Esophagus muscularis mucosa (tissue), 4 donors: ENCODE data around the gene RTN3. TPM values are rescaled to one million over a fixed set of nuclear protein-coding genes. Genes with fewer than 3 reads are reported as not detected.

Source experiments
- DNase-seq: peaks from one replicate; pipeline ENCODE4 v3.0.0-alpha.2; 2017; ENCODE audit errors: extremely low spot score
- H3K27ac ChIP-seq, 4 donors: fragments of 200-600 bp; sonication (generic); replicated peaks in 1 of 4; 1 replicate in 3 of 4; 2 replicates in 1 of 4; pipeline ENCODE4 v1.5.1; 2016 to 2019; ENCODE audit warnings: mild to moderate bottlenecking in 1 of 4
- H3K27me3 ChIP-seq, 4 donors: fragments of 200-600 bp; sonication (generic); one replicate each; pipeline versions ENCODE4 v1.5.1 to v1.6.0; 2016 to 2019
- H3K36me3 ChIP-seq, 4 donors: fragments of 200-600 bp; sonication (generic); one replicate each; pipeline ENCODE4 v1.5.1; 2016 to 2019
- H3K4me1 ChIP-seq, 4 donors: fragments of 200-600 bp; sonication (generic); one replicate each; pipeline ENCODE4 v1.5.1; 2016 to 2019
- H3K4me3 ChIP-seq, 4 donors: fragments of 200-600 bp; sonication (generic); 1 replicate in 2 of 4; 2 replicates in 2 of 4; pipeline ENCODE4 v1.5.1; 2016 to 2019; ENCODE audit warnings: mild to moderate bottlenecking in 4 of 4, moderate library complexity in 1 of 4
- H3K9me3 ChIP-seq, 4 donors: fragments of 200-600 bp; sonication (generic); 1 replicate in 3 of 4; 2 replicates in 1 of 4; pipeline ENCODE4 v1.5.1; 2016 to 2019
- EP300 ChIP-seq: sonication (generic); formaldehyde crosslinking; IDR thresholded peaks from one replicate; pipeline ENCODE4 v1.6.1; 2017; ENCODE audit warnings: antibody characterized with exemption
- POLR2A ChIP-seq: fragments of 450-650 bp; IDR thresholded peaks from one replicate; pipeline ENCODE4 v1.6.1; 2017; ENCODE audit warnings: antibody characterized with exemption, moderate library complexity, mild to moderate bottlenecking, low read depth
- POLR2AphosphoS5 ChIP-seq, 2 donors: sonication (generic); formaldehyde crosslinking; IDR thresholded peaks; one replicate each; pipeline ENCODE4 v1.6.1; 2017; ENCODE audit warnings: antibody characterized with exemption in 2 of 2
- WGBS: methylation state at CpG from one replicate; pipeline ENCODE4 v1.1.5; 2018; 5-methylcytosine and 5-hydroxymethylcytosine counted together
- intact Hi-C: fragments of 100-400 bp; cut with DNase I; formaldehyde crosslinking; loops from one replicate; pipeline ENCODE4 v1.15.1; 2023
- small RNA-seq, 3 donors: library from RNA; depleted of rRNA; stranded (forward); fragments of <200 nt; gene quantifications; one replicate each; pipeline ENCODE3, GENCODE V24; 2016
- total RNA-seq, 4 donors: library from RNA; depleted of rRNA; stranded (reverse); fragments of >200 nt; gene quantifications; one replicate each; pipeline versions ENCODE4 v1.1.0 to v1.2.1, GENCODE V29; 2016
- TF ChIP-seq, protein P1 (sequence below), 3 experiments: fragments of 200-600 bp in 2 of 3; fragments of 450-650 bp in 1 of 3; sonication (generic) in 2 of 3; IDR thresholded peaks; one replicate each; pipeline ENCODE4 v1.5.1; 2017 to 2019; ENCODE audit warnings: antibody characterized with exemption in 3 of 3, mild to moderate bottlenecking in 2 of 3, moderate library complexity in 1 of 3

RTN3 gene
- total RNA-seq, 4 donors from 2014 or later, result 79.5 to 97.4 (median 87.1) TPM

DNA sequence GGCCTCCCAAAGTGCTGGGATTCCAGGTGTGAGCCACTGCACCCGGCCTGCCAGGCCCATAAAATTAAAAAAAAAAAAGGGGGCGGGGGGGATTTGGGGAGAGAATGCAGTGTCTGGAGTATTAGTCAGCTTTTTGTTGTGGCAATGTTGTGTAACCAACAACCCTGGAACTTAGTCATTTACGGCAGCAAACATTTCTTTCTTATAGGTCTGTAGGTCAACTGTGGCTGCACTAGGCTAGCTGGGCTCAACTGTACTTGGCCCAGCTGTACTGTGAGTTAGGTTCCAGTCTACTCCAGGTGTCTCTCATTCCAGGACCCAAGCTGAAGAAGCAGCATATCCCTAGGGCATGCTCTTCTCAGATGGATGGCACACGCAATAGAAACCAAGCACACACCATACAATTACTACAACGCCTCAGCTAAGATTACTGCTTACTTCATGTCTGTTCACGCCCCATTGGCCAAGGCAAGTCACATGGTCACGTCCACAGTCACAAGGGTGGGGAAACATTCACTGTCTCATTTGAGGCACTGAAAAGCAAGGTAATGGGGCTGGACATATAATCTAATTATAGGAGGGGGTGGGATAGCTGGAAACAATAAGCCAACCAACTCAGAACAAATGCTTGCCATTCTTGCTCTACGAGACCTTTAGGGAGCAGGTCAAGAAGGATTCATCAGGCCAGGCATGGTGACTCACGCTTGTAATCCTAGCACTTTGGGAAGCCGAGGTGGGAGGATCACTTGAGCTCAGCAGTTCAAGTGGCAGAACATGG, 121.5 kb downstream of the RTN3 start:
- H3K4me1 ChIP-seq, result no peaks in the 10 kb centered on the region

DNA sequence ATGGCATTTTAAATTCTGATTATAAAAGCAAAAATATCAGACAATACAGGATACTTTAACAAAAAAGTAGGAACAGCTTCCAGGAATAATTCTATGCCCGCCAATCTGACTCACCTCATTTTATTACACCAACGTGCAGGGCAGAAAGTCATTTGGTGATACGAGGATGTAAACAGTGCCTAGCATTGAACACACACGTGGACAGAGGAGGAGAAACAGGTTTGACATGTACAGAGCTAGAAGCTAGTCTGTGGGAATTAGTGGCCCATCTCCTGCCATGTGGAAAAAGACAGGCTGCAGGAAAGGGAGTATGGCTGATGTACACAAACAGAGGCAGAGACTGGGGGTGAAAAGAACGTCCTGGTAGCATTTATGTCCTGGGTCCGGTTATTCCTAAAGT, 123.0 kb downstream of the RTN3 start:
- WGBS, result 81% methylated on average over 6 of the region's 6 CpGs
- intact Hi-C loops, result no loop called here
- no peak for DNase-seq

More for the DNA sequence above, 121.5 kb downstream of the RTN3 start:
- TF ChIP-seq POLR2A (no peak), POLR2AphosphoS5 (IDR thresholded peaks at IDR 0.05) (no peak), EP300 (no peak)
- TF ChIP-seq, protein P1, sequence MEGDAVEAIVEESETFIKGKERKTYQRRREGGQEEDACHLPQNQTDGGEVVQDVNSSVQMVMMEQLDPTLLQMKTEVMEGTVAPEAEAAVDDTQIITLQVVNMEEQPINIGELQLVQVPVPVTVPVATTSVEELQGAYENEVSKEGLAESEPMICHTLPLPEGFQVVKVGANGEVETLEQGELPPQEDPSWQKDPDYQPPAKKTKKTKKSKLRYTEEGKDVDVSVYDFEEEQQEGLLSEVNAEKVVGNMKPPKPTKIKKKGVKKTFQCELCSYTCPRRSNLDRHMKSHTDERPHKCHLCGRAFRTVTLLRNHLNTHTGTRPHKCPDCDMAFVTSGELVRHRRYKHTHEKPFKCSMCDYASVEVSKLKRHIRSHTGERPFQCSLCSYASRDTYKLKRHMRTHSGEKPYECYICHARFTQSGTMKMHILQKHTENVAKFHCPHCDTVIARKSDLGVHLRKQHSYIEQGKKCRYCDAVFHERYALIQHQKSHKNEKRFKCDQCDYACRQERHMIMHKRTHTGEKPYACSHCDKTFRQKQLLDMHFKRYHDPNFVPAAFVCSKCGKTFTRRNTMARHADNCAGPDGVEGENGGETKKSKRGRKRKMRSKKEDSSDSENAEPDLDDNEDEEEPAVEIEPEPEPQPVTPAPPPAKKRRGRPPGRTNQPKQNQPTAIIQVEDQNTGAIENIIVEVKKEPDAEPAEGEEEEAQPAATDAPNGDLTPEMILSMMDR (IDR thresholded peaks at IDR 0.05), result no peak
- Histone ChIP-seq H3K4me3 (no peak overlapping the region), H3K27me3 (no peaks in the 10 kb centered on the region), H3K27ac (no peak overlapping the region), H3K36me3 (no peaks in the 10 kb centered on the region), H3K9me3 (no peaks in the 10 kb centered on the region)
- no peak for DNase-seq
- intact Hi-C loops, result no loop called here
- WGBS, result 92% methylated on average over 10 of the region's 10 CpGs

DNA sequence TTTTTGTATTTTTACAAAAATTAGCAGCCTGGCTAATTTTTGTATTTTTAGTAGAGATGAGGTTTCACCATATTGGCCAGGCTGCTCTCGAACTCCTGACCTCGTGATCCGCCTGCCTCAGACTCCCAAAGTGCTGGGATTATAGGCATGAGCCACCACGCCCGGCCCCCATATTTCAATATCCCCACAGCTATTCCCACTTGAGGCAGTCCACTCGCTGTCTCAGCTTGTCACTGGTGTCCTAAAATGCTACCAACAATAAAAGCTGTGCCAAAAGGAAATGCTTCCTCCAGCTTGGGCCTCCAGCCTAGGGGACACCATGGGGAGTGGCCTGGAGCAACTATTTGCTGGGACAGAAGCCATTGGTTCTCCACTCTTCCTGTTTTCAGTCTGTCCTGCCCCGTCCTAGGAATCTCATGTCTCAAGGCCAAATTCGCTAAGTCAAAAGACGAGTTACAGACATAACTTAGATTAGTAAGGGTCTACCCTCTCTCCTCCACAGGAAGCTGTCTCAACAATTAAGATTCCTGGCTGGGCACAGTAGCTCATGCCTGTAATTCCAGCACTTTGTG, 124.6 kb downstream of the RTN3 start:
- 78% methylated on average over 9 of the region's 9 CpGs for WGBS
- Histone ChIP-seq H3K27ac (peak overlapping the region in 1 of 4 donors; percentile 27), H3K4me3 (no peak overlapping the region), H3K4me1 (no peaks in the 10 kb centered on the region), H3K36me3 (no peaks in the 10 kb centered on the region), H3K9me3 (no peaks in the 10 kb centered on the region), H3K27me3 (no peaks in the 10 kb centered on the region)
- TF ChIP-seq, protein P1 (IDR thresholded peaks at IDR 0.05), result no peak
- no peak for TF ChIP-seq EP300
- no peak for DNase-seq
- intact Hi-C loops, result no loop called here

More for the DNA sequence above, 123.0 kb downstream of the RTN3 start:
- H3K27me3 ChIP-seq, result no peaks in the 10 kb centered on the region
- H3K9me3 ChIP-seq, result no peaks in the 10 kb centered on the region
- H3K4me1 ChIP-seq, result no peaks in the 10 kb centered on the region
- TF ChIP-seq EP300 (no peak), POLR2A (no peak), POLR2AphosphoS5 (IDR thresholded peaks at IDR 0.05) (no peak)
- TF ChIP-seq, protein P1 (IDR thresholded peaks at IDR 0.05), result no peak
- no peak overlapping the region for H3K4me3 ChIP-seq
- H3K36me3 ChIP-seq, result no peaks in the 10 kb centered on the region
- H3K27ac ChIP-seq, result no peak overlapping the region

Small RNA genes lying within 50 kb of the gene (small RNA-seq; reads per million reads assigned to genes)
- gene AP000753.3 (0 reads per million in 3 donors), gene RN7SL596P (0 reads per million in 3 donors)

Other genes starting within 250 kb of the RTN3 start
- gene PLAAT5, start 190.3 kb upstream of the RTN3 start, total RNA-seq, result 1 to 10 TPM; 2.7 to 4.6 (median 3.6) TPM
- not detected for gene LGALS12, start 175.4 kb upstream of the RTN3 start, total RNA-seq
- gene PLAAT4, start 144.7 kb upstream of the RTN3 start, total RNA-seq, result 10 to 100 TPM in 3 of 4 donors, 1 to 10 TPM in 1; 9.1 to 28.0 (median 20.1) TPM
- gene PLAAT2, start 118.1 kb upstream of the RTN3 start, total RNA-seq, result not detected
- 10 to 100 TPM; 40.3 to 74.8 (median 54.4) TPM for gene PLAAT3, start 67.1 kb upstream of the RTN3 start, total RNA-seq
- 100 to 1,000 TPM; 138 to 202 (median 144) TPM for gene ATL3, start 10.1 kb upstream of the RTN3 start, total RNA-seq
- 10 to 100 TPM; 15.8 to 41.9 (median 26.6) TPM for gene ZFTA, start 87.3 kb downstream of the RTN3 start, total RNA-seq
- gene SPINDOC, start 132.0 kb downstream of the RTN3 start, total RNA-seq, result 10 to 100 TPM; 12.0 to 25.8 (median 18.6) TPM
- gene MARK2, start 157.6 kb downstream of the RTN3 start, total RNA-seq, result 10 to 100 TPM; 21.5 to 38.1 (median 30.6) TPM
- under 1 TPM in 3 of 4 donors, not detected in 1; 0.40 to 0.45 (median 0.42) TPM for gene RCOR2, start 235.7 kb downstream of the RTN3 start, total RNA-seq